GM12878 (cell line): ENCODE measurements around the gene DDIT3. TPM values are rescaled to one million over a fixed set of nuclear protein-coding genes. Genes with fewer than 3 reads are reported as not detected.

Experiments used
- ATAC-seq: fragments of 200-7000 bp; cut with Tn5 transposase; 3 replicates; pipeline ENCODE4 v1.9.1; 2020; ENCODE audit warnings: mild to moderate bottlenecking, moderate library complexity
- BruUV-seq: library from RNA; stranded (reverse); fragments of 400-500 nt; replicated peaks from 2 replicates; lab custom pipeline; 2021; lab: Mats Ljungman, UMichigan
- CTCF ChIA-PET: fragments of 300-600 bp; sonication (Branson Sonifier 250); formaldehyde crosslinking; extraction: SDS; loops from one replicate; lab custom pipeline; 2021; ENCODE audit warnings: inconsistent platforms; lab: Yijun Ruan, JAX
- POLR2A ChIA-PET: fragments of 350-600 bp; formaldehyde crosslinking; extraction: SDS; loops from one replicate; lab custom pipeline; 2021; ENCODE audit warnings: inconsistent platforms; lab: Charles Lee
- RAD21 ChIA-PET: fragments of 300-600 bp; sonication (Branson Sonifier 250); formaldehyde crosslinking; loops from one replicate; lab custom pipeline; 2023; ENCODE audit warnings: antibody characterized with exemption; ENCODE audit not compliant: unreplicated experiment; lab: Charles Lee
- SMC1A ChIA-PET: fragments of 300-600 bp; sonication (Branson Sonifier 250); formaldehyde crosslinking; loops from one replicate; lab custom pipeline; 2023; ENCODE audit not compliant: unreplicated experiment, uncharacterized antibody; lab: Charles Lee
- DNase-seq: peaks from one replicate; pipeline ENCODE4 v3.0.0-alpha.2; 2011; ENCODE audit warnings: low read depth, low spot score
- FAIRE-seq: peaks from 3 replicates; lab custom pipeline; 2011; peaks lifted over from hg19 to GRCh38; lab: Jason Lieb, UNC
- H2AFZ ChIP-seq: 2 replicates; pipeline ENCODE4 v1.6.0; 2011; ENCODE audit warnings: low read depth, low read length, control low read depth; ENCODE audit not compliant: control insufficient read depth
- H3K27ac ChIP-seq: 2 replicates; pipeline ENCODE4 v1.5.1; 2011; ENCODE audit warnings: control low read depth; ENCODE audit not compliant: control insufficient read depth, insufficient read depth
- H3K27me3 ChIP-seq, 2 experiments: replicated peaks in 1 of 2; 2 replicates each; pipeline versions ENCODE4 v1.6.0 to v1.6.1; 2011; ENCODE audit warnings: low read length in 1 of 2; ENCODE audit not compliant: control insufficient read depth in 2 of 2, insufficient read depth in 2 of 2
- H3K36me3 ChIP-seq, 2 experiments: 2 replicates each; pipeline ENCODE4 v1.5.1; 2011; ENCODE audit warnings: low read length in 1 of 2; ENCODE audit not compliant: control insufficient read depth in 2 of 2, insufficient read depth in 2 of 2
- H3K4me1 ChIP-seq: 2 replicates; pipeline ENCODE4 v1.6.1; 2011; ENCODE audit warnings: mild to moderate bottlenecking, low read length, moderate library complexity, mixed read lengths; ENCODE audit not compliant: control insufficient read depth, insufficient read depth
- H3K4me2 ChIP-seq: 2 replicates; pipeline ENCODE4 v1.6.0; 2011; ENCODE audit warnings: control low read depth; ENCODE audit not compliant: control insufficient read depth, insufficient read depth
- H3K4me3 ChIP-seq: fragments of 200-600 bp; sonication (generic); 2 replicates; pipeline ENCODE4 v1.5.1; 2016
- H3K79me2 ChIP-seq: 2 replicates; pipeline ENCODE4 v1.6.0; 2011; ENCODE audit warnings: low read length; ENCODE audit not compliant: control insufficient read depth, insufficient read depth
- H3K9ac ChIP-seq: 2 replicates; pipeline ENCODE4 v1.8.0; 2011; ENCODE audit warnings: low read length, control low read depth, mixed read lengths; ENCODE audit not compliant: control insufficient read depth, insufficient read depth
- H3K9me3 ChIP-seq: replicated peaks from 3 replicates; pipeline ENCODE4 v1.5.1; 2011; ENCODE audit warnings: mild to moderate bottlenecking, low read length; ENCODE audit not compliant: control insufficient read depth, insufficient read depth
- H4K20me1 ChIP-seq: 2 replicates; pipeline ENCODE4 v1.6.0; 2011; ENCODE audit not compliant: control insufficient read depth, insufficient read depth
- BMI1 ChIP-seq: fragments of 450-650 bp; IDR thresholded peaks from 2 replicates; pipeline ENCODE4 v1.6.1; 2016; ENCODE audit warnings: mild to moderate bottlenecking, moderate library complexity, borderline replicate concordance
- MYB ChIP-seq: fragments of 150-350 bp; IDR thresholded peaks from 2 replicates; pipeline ENCODE4 v1.6.1; 2014; ENCODE audit warnings: mild to moderate bottlenecking, low read depth, low read length, borderline replicate concordance
- NFIC ChIP-seq: IDR thresholded peaks from 2 replicates; pipeline ENCODE4 v1.6.1; 2012; ENCODE audit warnings: low read depth, mild to moderate bottlenecking, inconsistent platforms, low read length, moderate library complexity
- NFXL1 ChIP-seq: fragments of 450-650 bp; IDR thresholded peaks from 2 replicates; pipeline ENCODE4 v1.6.1; 2017; ENCODE audit warnings: antibody characterized with exemption, mild to moderate bottlenecking, borderline replicate concordance
- PAX8 ChIP-seq: fragments of 450-650 bp; IDR thresholded peaks from 2 replicates; pipeline ENCODE4 v1.6.1; 2017; ENCODE audit warnings: mild to moderate bottlenecking, moderate library complexity
- RELA ChIP-seq: fragments of 450-650 bp; IDR thresholded peaks from 2 replicates; pipeline ENCODE4 v1.8.0; 2014; ENCODE audit warnings: borderline replicate concordance; ENCODE audit not compliant: partially characterized antibody
- SMC3 ChIP-seq: IDR thresholded peaks from 2 replicates; pipeline ENCODE4 v1.6.1; 2011; ENCODE audit warnings: low read length, improper control_type of control experiment, borderline replicate concordance
- TARDBP ChIP-seq: IDR thresholded peaks from 2 replicates; pipeline ENCODE4 v1.6.1; 2016; ENCODE audit warnings: borderline replicate concordance
- WRNIP1 ChIP-seq: IDR thresholded peaks from 2 replicates; pipeline ENCODE4 v1.6.1; 2011; ENCODE audit warnings: low read depth, low read length, improper control_type of control experiment, borderline replicate concordance
- ZNF274 ChIP-seq: IDR thresholded peaks from one replicate; pipeline ENCODE4 v1.8.0; 2011; ENCODE audit not compliant: insufficient read length, insufficient read depth
- WGBS: methylation state at CpG from one replicate; pipeline ENCODE4 v1.1.6; 2016; ENCODE audit warnings: low lambda C conversion rate; ENCODE audit not compliant: insufficient replicate concordance, insufficient coverage; ENCODE audit errors: missing lambda C conversion rate; 5-methylcytosine and 5-hydroxymethylcytosine counted together
- in situ Hi-C: fragments of 300-500 bp; cut with MboI; formaldehyde crosslinking; loops from 9 replicates; pipeline ENCODE4 v1.14.3; 2018; ENCODE audit warnings: mixed read lengths
- intact Hi-C: fragments of 100-400 bp; cut with micrococcal nuclease; formaldehyde crosslinking; loops from one replicate; pipeline ENCODE4 v1.14.2; 2022; ENCODE audit not compliant: unreplicated experiment
- polyA plus RNA-seq, 11 experiments: library from polyadenylated mRNA; depleted of rRNA in 4 of 11; unstranded in 6 of 11; stranded (reverse) in 5 of 11; fragments of >200 nt; fragmentation: Nextera tagmentation in 4 of 11; fragmentation: Illumina TruSeq in 1 of 11; extraction: Ambion mirVana in 4 of 11; extraction: Trizol in 1 of 11; gene quantifications; 1 replicate in 1 of 11; 2 replicates in 10 of 11; pipeline versions ENCODE4 v1.2.1 to v1.2.3, GENCODE V29; 2011 to 2016; ENCODE audit warnings: inconsistent platforms in 2 of 11, missing spikeins in 2 of 11, low read depth in 1 of 11
- total RNA-seq, 4 experiments: library from RNA; depleted of rRNA in 3 of 4; stranded (reverse); fragments of >200 nt in 3 of 4; fragmentation: Illumina TruSeq in 1 of 4; extraction: Trizol in 1 of 4; gene quantifications; 2 replicates each; pipeline versions ENCODE4 v1.2.1 to v1.2.3, GENCODE V29; 2013 to 2021
- TF ChIP-seq, protein P1 (sequence below): fragments of 450-650 bp; IDR thresholded peaks from 2 replicates; pipeline ENCODE4 v1.6.1; 2017; ENCODE audit warnings: mild to moderate bottlenecking
- TF ChIP-seq, protein P2 (sequence below): fragments of 450-650 bp; IDR thresholded peaks from 2 replicates; pipeline ENCODE4 v1.6.1; 2016; ENCODE audit warnings: mild to moderate bottlenecking
- TF ChIP-seq, protein P3 (sequence below): IDR thresholded peaks from 2 replicates; pipeline ENCODE4 v1.6.1; 2012; ENCODE audit warnings: low read depth, low read length, improper control_type of control experiment
- TF ChIP-seq, protein P4 (sequence below): fragments of 450-650 bp; formaldehyde crosslinking; IDR thresholded peaks from 2 replicates; pipeline ENCODE4 v1.4.0; 2020; ENCODE audit warnings: mild to moderate bottlenecking, moderate library complexity

DDIT3 gene
- total and polyA plus RNA-seq, 10 of the 15 experiments (the other 5 are each of a cell fraction or from before 2014, with no cell fraction given): 9.2 to 28.9 (median 15.5) TPM

- WGBS: 97% methylated on average over 8 of the region's 10 CpGs
Observed at GRCh38 chr12:57528831-57529555, 8.7 kb upstream of the DDIT3 start.

More at GRCh38 chr12:57528831-57529555, 8.7 kb upstream of the DDIT3 start:
- DNase-seq: no peak
- no peak overlapping the region for H3K27ac ChIP-seq
- CTCF ChIA-PET: no interaction called here
- TF ChIP-seq TARDBP (no peak), RELA (no peak), BMI1 (no peak), NFXL1 (no peak), SMC3 (no peak), WRNIP1 (no peak), NFIC (no peak), PAX8 (no peak), ZNF274 (no peak), MYB (no peak)
- TF ChIP-seq, protein P1, sequence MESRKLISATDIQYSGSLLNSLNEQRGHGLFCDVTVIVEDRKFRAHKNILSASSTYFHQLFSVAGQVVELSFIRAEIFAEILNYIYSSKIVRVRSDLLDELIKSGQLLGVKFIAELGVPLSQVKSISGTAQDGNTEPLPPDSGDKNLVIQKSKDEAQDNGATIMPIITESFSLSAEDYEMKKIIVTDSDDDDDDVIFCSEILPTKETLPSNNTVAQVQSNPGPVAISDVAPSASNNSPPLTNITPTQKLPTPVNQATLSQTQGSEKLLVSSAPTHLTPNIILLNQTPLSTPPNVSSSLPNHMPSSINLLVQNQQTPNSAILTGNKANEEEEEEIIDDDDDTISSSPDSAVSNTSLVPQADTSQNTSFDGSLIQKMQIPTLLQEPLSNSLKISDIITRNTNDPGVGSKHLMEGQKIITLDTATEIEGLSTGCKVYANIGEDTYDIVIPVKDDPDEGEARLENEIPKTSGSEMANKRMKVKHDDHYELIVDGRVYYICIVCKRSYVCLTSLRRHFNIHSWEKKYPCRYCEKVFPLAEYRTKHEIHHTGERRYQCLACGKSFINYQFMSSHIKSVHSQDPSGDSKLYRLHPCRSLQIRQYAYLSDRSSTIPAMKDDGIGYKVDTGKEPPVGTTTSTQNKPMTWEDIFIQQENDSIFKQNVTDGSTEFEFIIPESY: no peak
- TF ChIP-seq, protein P2, sequence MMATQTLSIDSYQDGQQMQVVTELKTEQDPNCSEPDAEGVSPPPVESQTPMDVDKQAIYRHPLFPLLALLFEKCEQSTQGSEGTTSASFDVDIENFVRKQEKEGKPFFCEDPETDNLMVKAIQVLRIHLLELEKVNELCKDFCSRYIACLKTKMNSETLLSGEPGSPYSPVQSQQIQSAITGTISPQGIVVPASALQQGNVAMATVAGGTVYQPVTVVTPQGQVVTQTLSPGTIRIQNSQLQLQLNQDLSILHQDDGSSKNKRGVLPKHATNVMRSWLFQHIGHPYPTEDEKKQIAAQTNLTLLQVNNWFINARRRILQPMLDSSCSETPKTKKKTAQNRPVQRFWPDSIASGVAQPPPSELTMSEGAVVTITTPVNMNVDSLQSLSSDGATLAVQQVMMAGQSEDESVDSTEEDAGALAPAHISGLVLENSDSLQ: no peak
- TF ChIP-seq, protein P3, sequence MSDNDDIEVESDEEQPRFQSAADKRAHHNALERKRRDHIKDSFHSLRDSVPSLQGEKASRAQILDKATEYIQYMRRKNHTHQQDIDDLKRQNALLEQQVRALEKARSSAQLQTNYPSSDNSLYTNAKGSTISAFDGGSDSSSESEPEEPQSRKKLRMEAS: no peak
- TF ChIP-seq, protein P4, sequence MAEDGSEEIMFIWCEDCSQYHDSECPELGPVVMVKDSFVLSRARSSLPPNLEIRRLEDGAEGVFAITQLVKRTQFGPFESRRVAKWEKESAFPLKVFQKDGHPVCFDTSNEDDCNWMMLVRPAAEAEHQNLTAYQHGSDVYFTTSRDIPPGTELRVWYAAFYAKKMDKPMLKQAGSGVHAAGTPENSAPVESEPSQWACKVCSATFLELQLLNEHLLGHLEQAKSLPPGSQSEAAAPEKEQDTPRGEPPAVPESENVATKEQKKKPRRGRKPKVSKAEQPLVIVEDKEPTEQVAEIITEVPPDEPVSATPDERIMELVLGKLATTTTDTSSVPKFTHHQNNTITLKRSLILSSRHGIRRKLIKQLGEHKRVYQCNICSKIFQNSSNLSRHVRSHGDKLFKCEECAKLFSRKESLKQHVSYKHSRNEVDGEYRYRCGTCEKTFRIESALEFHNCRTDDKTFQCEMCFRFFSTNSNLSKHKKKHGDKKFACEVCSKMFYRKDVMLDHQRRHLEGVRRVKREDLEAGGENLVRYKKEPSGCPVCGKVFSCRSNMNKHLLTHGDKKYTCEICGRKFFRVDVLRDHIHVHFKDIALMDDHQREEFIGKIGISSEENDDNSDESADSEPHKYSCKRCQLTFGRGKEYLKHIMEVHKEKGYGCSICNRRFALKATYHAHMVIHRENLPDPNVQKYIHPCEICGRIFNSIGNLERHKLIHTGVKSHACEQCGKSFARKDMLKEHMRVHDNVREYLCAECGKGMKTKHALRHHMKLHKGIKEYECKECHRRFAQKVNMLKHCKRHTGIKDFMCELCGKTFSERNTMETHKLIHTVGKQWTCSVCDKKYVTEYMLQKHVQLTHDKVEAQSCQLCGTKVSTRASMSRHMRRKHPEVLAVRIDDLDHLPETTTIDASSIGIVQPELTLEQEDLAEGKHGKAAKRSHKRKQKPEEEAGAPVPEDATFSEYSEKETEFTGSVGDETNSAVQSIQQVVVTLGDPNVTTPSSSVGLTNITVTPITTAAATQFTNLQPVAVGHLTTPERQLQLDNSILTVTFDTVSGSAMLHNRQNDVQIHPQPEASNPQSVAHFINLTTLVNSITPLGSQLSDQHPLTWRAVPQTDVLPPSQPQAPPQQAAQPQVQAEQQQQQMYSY (CRISPR knock-in tag): no peak
- peaks cover 10% of the 10 kb centered on the region; the same call in 1 of the 2 replicates for H3K4me1 ChIP-seq
- no peaks in the 10 kb centered on the region for H3K27me3 ChIP-seq
- H4K20me1 ChIP-seq: no peaks in the 10 kb centered on the region
- peaks cover 11% of the 10 kb centered on the region for H3K79me2 ChIP-seq
- no peak overlapping the region for H3K4me3 ChIP-seq
- no peak overlapping the region for H3K4me2 ChIP-seq
- H3K9me3 ChIP-seq: no peaks in the 10 kb centered on the region
- intact Hi-C loops: no loop called here
- no peak overlapping the region for H3K9ac ChIP-seq
- RAD21 ChIA-PET: no interaction called here
- no peak for ATAC-seq
- FAIRE-seq: no peak
- no TSS peak for BruUV-seq
- SMC1A ChIA-PET: no interaction called here
- in situ Hi-C loops: no loop called here
- no peak overlapping the region for H2AFZ ChIP-seq
- peaks cover 23 to 39% of the 10 kb centered on the region in 2 experiments for H3K36me3 ChIP-seq
- POLR2A ChIA-PET: interaction anchor here (0.6 to 1.5 kb wide), 3 partner anchors 11 to 74 kb away, joined by 3 to 4 read pairs (median 3); partner anchors contain the start of gene INHBE
